ENCODE data around the gene NPNT. TPM values are rescaled to one million over a fixed set of nuclear protein-coding genes. Genes with fewer than 3 reads are reported as not detected.

Gene NPNT
- polyA plus RNA-seq, 1 donor from 2014 or later = not detected

DNA sequence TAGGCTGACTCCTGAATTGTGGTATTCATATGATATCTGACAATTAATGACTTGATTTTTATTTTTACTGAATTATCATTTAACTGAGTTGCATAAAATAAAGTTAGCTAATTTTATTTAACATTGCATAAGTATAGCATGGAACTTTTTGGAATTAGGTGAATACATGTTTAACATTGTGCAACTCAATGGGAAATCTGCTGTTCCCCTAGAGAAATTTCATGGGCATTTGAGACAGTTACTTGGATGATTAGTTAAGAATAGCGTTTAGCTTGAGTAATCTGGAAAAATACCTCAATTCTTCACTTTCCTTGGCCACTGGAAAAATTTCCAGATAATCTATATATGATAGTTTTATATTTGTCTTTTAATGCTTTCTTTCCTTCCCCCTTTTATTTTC is 42.5 kb downstream of the NPNT start:
- peaks cover 0 to 4% (median 0%) of the 10 kb centered on the region in 3 donors for H3K9me3 Mint-ChIP-seq
- peaks cover 2% of the 10 kb centered on the region for H3K27me3 Mint-ChIP-seq
- H3K4me1 Mint-ChIP-seq = peaks cover 0 to 5% (median 0%) of the 10 kb centered on the region in 3 donors
- H3K27ac Mint-ChIP-seq = peak overlapping the region in 1 of 3 donors; percentile 78
- H3K36me3 Mint-ChIP-seq = peaks cover 2% of the 10 kb centered on the region
- H3K4me3 Mint-ChIP-seq = no peak overlapping the region

DNA sequence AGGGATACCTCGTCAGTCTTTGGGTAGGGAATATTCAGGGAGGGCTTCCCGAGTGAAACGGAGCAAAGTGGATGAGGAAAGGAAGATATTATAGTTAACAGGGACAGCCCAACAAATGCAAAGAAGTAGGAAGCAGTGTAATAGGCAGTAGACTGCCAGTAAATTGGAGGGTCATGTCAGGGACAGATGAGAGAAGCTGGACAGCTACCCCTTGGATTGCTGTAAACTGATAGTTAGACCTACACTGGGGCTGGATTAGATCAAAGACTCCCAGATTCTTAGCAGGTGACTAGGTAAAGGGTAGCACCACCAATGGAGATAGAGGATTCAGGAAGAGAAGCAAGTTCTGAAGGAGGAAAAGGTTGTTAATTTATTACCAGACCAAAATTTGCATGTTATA is 48.0 kb downstream of the NPNT start:
- Mint-ChIP-seq H3K4me1 (no peaks in the 10 kb centered on the region), H3K9me3 (peaks cover 4 to 6% (median 6%) of the 10 kb centered on the region in 3 donors), H3K27me3 (peaks cover 3% of the 10 kb centered on the region), H3K36me3 (peaks cover 1% of the 10 kb centered on the region), H3K4me3 (no peak overlapping the region), H3K27ac (no peak overlapping the region)

DNA sequence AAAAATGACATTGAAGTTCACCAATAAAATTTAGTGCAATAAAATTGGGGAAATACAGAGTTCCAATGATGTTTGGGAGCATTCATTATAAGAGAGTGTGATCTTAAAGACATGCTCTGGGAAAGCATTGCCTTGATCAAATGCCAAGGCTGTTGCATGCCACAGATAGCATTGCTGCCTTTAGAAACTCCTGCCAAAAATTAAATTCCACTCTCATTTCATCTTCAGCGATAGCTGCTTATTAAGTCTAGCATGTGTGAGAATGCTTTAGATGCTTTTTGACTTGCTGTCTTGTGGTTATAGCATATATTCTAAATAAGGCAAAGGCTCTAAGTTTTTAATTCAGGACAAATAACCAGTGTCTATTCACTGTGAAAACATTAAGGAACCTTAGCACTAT is 49.3 kb downstream of the NPNT start:
- Mint-ChIP-seq H3K27me3 (peaks cover 3% of the 10 kb centered on the region), H3K27ac (no peak overlapping the region), H3K4me3 (no peak overlapping the region), H3K36me3 (no peaks in the 10 kb centered on the region), H3K9me3 (peaks cover 0 to 6% (median 6%) of the 10 kb centered on the region in 3 donors), H3K4me1 (no peaks in the 10 kb centered on the region)

GRCh38 chr4:105946771-105947170 is 51.5 kb downstream of the NPNT start:
- H3K4me3 Mint-ChIP-seq = peak overlapping the region in 1 of 4 donors; percentile 34
- H3K9me3 Mint-ChIP-seq = peaks cover 0 to 6% (median 6%) of the 10 kb centered on the region in 3 donors
- no peak overlapping the region for H3K27ac Mint-ChIP-seq
- H3K36me3 Mint-ChIP-seq = no peaks in the 10 kb centered on the region
- peaks cover 6% of the 10 kb centered on the region for H3K27me3 Mint-ChIP-seq
- H3K4me1 Mint-ChIP-seq = no peaks in the 10 kb centered on the region

- no peaks in the 10 kb centered on the region for H3K4me1 Mint-ChIP-seq
Observed at GRCh38 chr4:105950701-105951100, 55.4 kb downstream of the NPNT start.

GRCh38 chr4:105951198-105951597 is 55.9 kb downstream of the NPNT start:
- peaks cover 6% of the 10 kb centered on the region for H3K27me3 Mint-ChIP-seq
- H3K36me3 Mint-ChIP-seq = no peaks in the 10 kb centered on the region
- peaks cover 0 to 6% (median 6%) of the 10 kb centered on the region in 3 donors for H3K9me3 Mint-ChIP-seq
- no peak overlapping the region for H3K4me3 Mint-ChIP-seq
- H3K4me1 Mint-ChIP-seq = no peaks in the 10 kb centered on the region
- H3K27ac Mint-ChIP-seq = no peak overlapping the region

More at GRCh38 chr4:105950701-105951100, 55.4 kb downstream of the NPNT start:
- Mint-ChIP-seq H3K4me3 (no peak overlapping the region), H3K27ac (no peak overlapping the region), H3K27me3 (peaks cover 6% of the 10 kb centered on the region), H3K9me3 (peaks cover 0 to 6% (median 6%) of the 10 kb centered on the region in 3 donors), H3K36me3 (no peaks in the 10 kb centered on the region)

- Mint-ChIP-seq H3K4me1 (no peaks in the 10 kb centered on the region), H3K36me3 (no peaks in the 10 kb centered on the region), H3K4me3 (no peak overlapping the region), H3K9me3 (peaks cover 0 to under 1% (median 0%) of the 10 kb centered on the region in 3 donors), H3K27ac (no peak overlapping the region), H3K27me3 (peaks cover 6% of the 10 kb centered on the region)
Observed at GRCh38 chr4:105952591-105952990, 57.3 kb downstream of the NPNT start.

DNA sequence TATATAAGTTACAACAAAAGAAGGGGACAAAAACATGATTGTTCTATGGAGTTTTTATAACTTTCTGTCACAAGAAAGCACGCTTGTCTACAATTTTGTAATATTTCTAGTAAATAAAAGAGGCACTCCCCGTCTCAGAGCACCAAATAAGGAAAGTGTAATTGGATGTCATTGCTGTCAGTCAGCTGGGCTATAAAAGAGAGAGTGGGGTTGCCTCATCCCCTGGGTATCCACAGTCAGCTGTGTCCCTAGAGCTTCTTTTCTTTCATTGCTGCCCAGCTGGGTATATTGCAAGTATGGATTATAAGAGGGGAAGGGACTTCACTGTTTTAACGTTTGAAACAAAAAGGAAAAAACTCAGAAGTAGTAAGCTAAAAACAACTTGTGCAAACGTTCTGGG is 61.3 kb downstream of the NPNT start:
- H3K4me3 Mint-ChIP-seq = no peak overlapping the region
- H3K27me3 Mint-ChIP-seq = peaks cover 4% of the 10 kb centered on the region
- no peaks in the 10 kb centered on the region for H3K36me3 Mint-ChIP-seq
- no peaks in the 10 kb centered on the region for H3K9me3 Mint-ChIP-seq
- no peaks in the 10 kb centered on the region for H3K4me1 Mint-ChIP-seq
- no peak overlapping the region for H3K27ac Mint-ChIP-seq

DNA sequence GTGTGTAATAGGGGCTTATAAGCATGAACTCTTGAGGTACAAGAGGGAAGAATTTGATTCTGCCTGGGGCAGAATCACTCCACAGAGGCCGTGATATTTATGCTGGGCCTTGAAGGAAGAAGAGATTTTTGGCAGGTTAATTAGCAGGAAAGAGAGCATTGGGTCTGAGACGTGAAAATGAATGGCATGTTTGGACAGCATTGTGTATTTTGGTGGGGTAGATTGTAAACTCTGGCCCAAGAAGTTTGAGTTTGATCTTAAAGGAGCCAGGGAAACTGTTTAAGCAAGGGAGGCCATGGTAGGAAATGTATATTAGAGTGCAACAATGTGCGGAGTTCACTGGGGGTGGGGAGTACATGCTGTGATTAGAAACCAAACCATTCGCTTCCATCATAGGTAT is 62.4 kb downstream of the NPNT start:
- peak overlapping the region in 1 of 4 donors; percentile 3 for H3K4me3 Mint-ChIP-seq

DNA sequence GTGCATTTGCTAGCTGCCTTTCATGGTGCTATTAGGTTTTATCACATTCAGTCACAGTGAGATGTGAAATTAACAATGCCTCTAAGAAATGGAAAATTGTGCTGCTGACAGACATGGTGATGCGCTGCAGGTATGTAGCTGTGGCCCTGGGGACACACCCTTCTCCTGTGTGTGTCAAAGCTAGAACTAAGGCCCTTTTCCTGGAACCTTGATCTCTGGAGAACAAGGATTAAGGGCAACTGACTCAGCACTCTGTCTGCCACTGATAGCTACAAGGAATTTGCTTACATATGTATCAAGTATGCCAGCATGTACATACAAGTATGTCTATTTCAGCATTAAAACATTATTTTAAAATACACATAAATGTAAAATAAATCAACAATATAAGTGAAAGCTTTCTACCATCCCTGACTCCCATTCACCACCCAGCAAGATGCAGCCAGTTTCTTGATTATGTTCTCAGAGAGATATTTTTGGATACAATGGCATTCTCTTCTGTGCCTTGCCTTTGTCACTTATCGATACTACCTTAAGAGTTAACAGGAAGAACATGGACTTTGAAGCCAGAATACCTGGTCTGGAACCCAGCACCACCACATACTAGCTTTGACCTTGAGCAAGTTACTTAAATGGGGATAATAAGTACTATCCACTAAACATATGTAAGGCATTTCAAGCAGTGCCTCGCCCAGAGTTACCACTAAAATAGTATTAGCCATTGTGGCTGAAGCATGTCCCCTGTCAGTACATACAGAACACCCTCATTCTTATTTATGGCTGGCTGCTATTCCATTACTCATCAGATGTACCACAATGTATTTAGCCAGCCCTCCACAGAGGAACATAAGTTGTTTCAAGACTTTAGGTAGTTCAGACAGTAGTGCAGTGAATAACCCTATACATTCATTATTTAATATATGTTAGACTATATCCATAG is 68.5 kb downstream of the NPNT start:
- Mint-ChIP-seq H3K4me1 (no peaks in the 10 kb centered on the region), H3K27me3 (no peaks in the 10 kb centered on the region), H3K4me3 (no peak overlapping the region), H3K9me3 (no peaks in the 10 kb centered on the region), H3K36me3 (no peaks in the 10 kb centered on the region), H3K27ac (no peak overlapping the region)

More for the DNA sequence above, 62.4 kb downstream of the NPNT start:
- Mint-ChIP-seq H3K4me1 (no peaks in the 10 kb centered on the region), H3K9me3 (no peaks in the 10 kb centered on the region), H3K36me3 (no peaks in the 10 kb centered on the region), H3K27me3 (peaks cover 2% of the 10 kb centered on the region), H3K27ac (no peak overlapping the region)

GRCh38 chr4:105965183-105965800 is 70.0 kb downstream of the NPNT start:
- no peaks in the 10 kb centered on the region for H3K9me3 Mint-ChIP-seq
- H3K36me3 Mint-ChIP-seq = no peaks in the 10 kb centered on the region
- H3K4me1 Mint-ChIP-seq = no peaks in the 10 kb centered on the region
- peaks cover 2% of the 10 kb centered on the region for H3K27me3 Mint-ChIP-seq
- H3K4me3 Mint-ChIP-seq = no peak overlapping the region
- no peak overlapping the region for H3K27ac Mint-ChIP-seq

DNA sequence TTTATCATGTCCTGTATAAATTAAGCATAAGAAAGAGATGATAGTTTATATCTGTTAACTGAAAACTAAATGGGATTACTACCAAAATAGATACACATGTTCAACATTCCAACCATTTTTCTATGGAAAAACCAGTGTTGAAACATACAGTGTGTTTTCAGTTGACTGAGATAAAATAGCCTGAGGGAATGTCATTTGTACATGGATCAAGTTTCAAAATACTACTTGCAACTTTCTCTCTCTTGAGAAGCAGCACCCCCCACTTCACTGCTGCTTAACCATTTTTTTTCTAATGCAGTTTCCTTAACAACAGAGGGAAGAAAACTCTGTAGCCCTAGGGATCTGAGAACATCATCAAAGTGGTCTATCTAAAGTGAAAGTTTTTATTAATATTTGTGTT is 70.8 kb downstream of the NPNT start:
- no peaks in the 10 kb centered on the region for H3K4me1 Mint-ChIP-seq

DNA sequence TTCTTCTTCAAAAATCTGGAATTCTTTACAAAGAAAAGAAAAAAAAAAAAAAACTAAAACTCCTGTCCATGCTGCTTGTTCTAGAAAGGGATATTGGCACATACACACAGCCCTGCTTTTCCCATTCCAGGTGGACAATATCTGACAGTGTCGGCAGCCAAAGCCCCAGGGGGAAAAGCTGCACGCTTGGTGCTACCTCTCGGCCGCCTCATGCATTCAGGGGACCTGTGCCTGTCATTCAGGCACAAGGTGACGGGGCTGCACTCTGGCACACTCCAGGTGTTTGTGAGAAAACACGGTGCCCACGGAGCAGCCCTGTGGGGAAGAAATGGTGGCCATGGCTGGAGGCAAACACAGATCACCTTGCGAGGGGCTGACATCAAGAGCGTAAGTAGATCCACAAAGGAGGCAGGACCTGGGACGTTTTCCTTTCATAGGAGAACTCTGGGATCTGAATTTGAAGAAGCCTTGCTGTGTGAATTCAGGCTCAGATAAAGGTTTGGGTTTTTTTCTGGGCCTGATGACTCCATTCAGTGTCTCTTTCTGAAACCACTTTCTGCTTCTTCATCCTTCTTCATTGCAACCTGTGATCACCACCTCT is 71.9 kb downstream of the NPNT start:
- H3K4me3 Mint-ChIP-seq = no peak overlapping the region
- H3K27me3 Mint-ChIP-seq = peaks cover 2% of the 10 kb centered on the region
- no peaks in the 10 kb centered on the region for H3K4me1 Mint-ChIP-seq
- no peak overlapping the region for H3K27ac Mint-ChIP-seq
- no peaks in the 10 kb centered on the region for H3K36me3 Mint-ChIP-seq
- no peaks in the 10 kb centered on the region for H3K9me3 Mint-ChIP-seq

More for the DNA sequence above, 70.8 kb downstream of the NPNT start:
- Mint-ChIP-seq H3K36me3 (no peaks in the 10 kb centered on the region), H3K9me3 (no peaks in the 10 kb centered on the region), H3K4me3 (no peak overlapping the region), H3K27ac (no peak overlapping the region), H3K27me3 (peaks cover 2% of the 10 kb centered on the region)

DNA sequence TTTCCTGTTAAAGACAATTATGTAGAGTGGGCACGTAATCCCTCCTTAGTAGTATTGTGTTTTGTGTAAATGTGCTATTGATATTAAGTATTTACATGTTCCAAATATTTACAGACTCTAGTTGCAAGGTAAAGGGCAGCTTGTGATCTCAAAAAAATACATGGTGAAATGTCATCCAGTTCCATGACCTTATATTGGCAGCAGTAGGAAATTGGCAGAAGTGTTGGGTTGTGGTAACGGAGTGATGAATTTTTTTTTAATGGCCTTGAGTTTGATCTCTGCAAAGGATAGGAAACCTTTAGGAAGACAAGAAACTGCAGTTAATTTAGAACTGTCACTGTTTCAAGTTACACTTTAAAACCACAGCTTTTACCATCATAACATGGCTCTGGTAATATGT is 74.3 kb downstream of the NPNT start:
- Mint-ChIP-seq H3K9me3 (no peaks in the 10 kb centered on the region), H3K4me1 (no peaks in the 10 kb centered on the region), H3K36me3 (no peaks in the 10 kb centered on the region), H3K27ac (no peak overlapping the region), H3K4me3 (no peak overlapping the region), H3K27me3 (peaks cover 2% of the 10 kb centered on the region)

DNA sequence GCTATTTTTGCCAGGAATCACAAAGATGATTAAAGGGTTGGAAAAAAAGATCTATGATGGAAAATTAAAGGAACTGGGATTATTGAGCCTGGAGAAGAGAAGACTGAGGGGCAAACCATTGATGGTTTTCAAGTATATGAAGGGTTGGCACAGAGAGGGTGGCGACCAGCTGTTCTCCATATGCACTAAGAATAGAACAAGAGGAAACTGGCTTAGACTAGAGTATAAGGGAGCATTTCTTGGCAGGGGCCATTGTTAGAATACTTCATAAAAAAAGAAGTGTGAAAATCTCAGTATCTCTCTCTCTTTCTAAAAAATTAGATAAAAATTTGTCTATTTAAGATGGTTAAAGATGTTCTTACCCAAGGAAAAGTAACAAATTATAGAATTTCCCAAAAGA is 75.1 kb downstream of the NPNT start:
- Mint-ChIP-seq H3K27me3 (peaks cover 2% of the 10 kb centered on the region), H3K4me1 (no peaks in the 10 kb centered on the region), H3K4me3 (no peak overlapping the region), H3K27ac (no peak overlapping the region), H3K36me3 (no peaks in the 10 kb centered on the region), H3K9me3 (no peaks in the 10 kb centered on the region)
